ENCODE results near the gene FGR. TPM values are rescaled to one million over a fixed set of nuclear protein-coding genes. Genes with fewer than 3 reads are reported as not detected.

Gene FGR
- polyA plus RNA-seq, 3 donors: 371 to 1,340 (median 571) TPM

- Histone ChIP-seq H4K20me1 (ENCODE audit: insufficient read depth, low read length) (peaks cover 28% of the 10 kb centered on the region), H3K36me3 (replicated peaks in 1 of 2; ENCODE audit: control insufficient read depth in 1 of 2, insufficient read depth in 2 of 2, low read length in 2 of 2) (peaks cover 38 to 51% of the 10 kb centered on the region in 2 donors), H3K4me2 (replicated peaks; ENCODE audit: extremely low read depth, low read length, poor library complexity, severe bottlenecking) (peak overlapping the region; percentile 86), H3K27ac (ENCODE audit: low read depth in 1 of 2, low read length in 2 of 2) (peak overlapping the region; percentile 98 to 99), H3K9ac (ENCODE audit: insufficient read depth, low read length, poor library complexity, severe bottlenecking) (peak overlapping the region; percentile 93), H3K4me1 (ENCODE audit: control insufficient read depth in 1 of 2, insufficient read depth in 2 of 2, low read length in 2 of 2) (peaks cover 95 to 100% of the 10 kb centered on the region in 2 donors), H3K9me3 (replicated peaks in 1 of 2; ENCODE audit: control insufficient read depth in 1 of 2, insufficient read depth in 1 of 2, low read length in 2 of 2) (no peaks in the 10 kb centered on the region), H2AFZ (ENCODE audit: insufficient read depth, low read depth, low read length, poor library complexity, severe bottlenecking) (no peak overlapping the region), H3K4me3 (replicated peaks in 1 of 3; ENCODE audit: low read depth in 2 of 3, low read length in 3 of 3) (peak overlapping the region in 1 of 3 experiments; percentile 75), H3K27me3 (ENCODE audit: control insufficient read depth in 2 of 2, insufficient read depth in 2 of 2, low read length in 2 of 2) (no peaks in the 10 kb centered on the region), H3K79me2 (ENCODE audit: insufficient read depth, low read length) (peaks cover 94% of the 10 kb centered on the region)
- 100% methylated on average over 2 of the region's 5 CpGs for WGBS (ENCODE audit: insufficient coverage)
- Mint-ChIP-seq H3K36me3 (peaks cover 39 to 55% of the 10 kb centered on the region in 2 donors), H3K27me3 (ENCODE audit: low read depth in 3 of 3) (peaks cover 0 to 4% (median 0%) of the 10 kb centered on the region in 3 donors), H3K27ac (no peak overlapping the region), H3K4me3 (peak overlapping the region in 1 of 2 donors; percentile 85), H3K4me1 (peaks cover 47% of the 10 kb centered on the region), H3K9me3 (no peaks in the 10 kb centered on the region)
- no peak for TF ChIP-seq CTCF (IDR thresholded peaks at IDR 0.05)
- DNase-seq: no peak
- intact Hi-C loops (cut with micrococcal nuclease): loop anchor here (5.0 kb wide), 1 partner anchor 35 kb away; no protein-coding TSS in a partner anchor
Observed at GRCh38 chr1:27627061-27627460, 7.9 kb downstream of the FGR start.

- peak; percentile 98 to 100 (median 99) for DNase-seq
- H3K4me1 ChIP-seq (ENCODE audit: control insufficient read depth in 1 of 2, insufficient read depth in 2 of 2, low read length in 2 of 2): peaks cover 97 to 100% of the 10 kb centered on the region in 2 donors
- H3K9me3 ChIP-seq (replicated peaks in 1 of 2; ENCODE audit: control insufficient read depth in 1 of 2, insufficient read depth in 1 of 2, low read length in 2 of 2): no peaks in the 10 kb centered on the region
- Mint-ChIP-seq H3K36me3 (peaks cover 41 to 49% of the 10 kb centered on the region in 2 donors), H3K27me3 (ENCODE audit: low read depth in 3 of 3) (peaks cover 0 to 4% (median 0%) of the 10 kb centered on the region in 3 donors), H3K9me3 (no peaks in the 10 kb centered on the region), H3K4me3 (peak overlapping the region in 1 of 2 donors; percentile 85), H3K4me1 (peaks cover 47% of the 10 kb centered on the region), H3K27ac (no peak overlapping the region)
- H3K9ac ChIP-seq (ENCODE audit: insufficient read depth, low read length, poor library complexity, severe bottlenecking): peak overlapping the region; percentile 93
- H3K27ac ChIP-seq (ENCODE audit: low read depth in 1 of 2, low read length in 2 of 2): peak overlapping the region; percentile 98 to 99
- WGBS (ENCODE audit: insufficient coverage): 2% methylated on average over 5 of the region's 11 CpGs
- peak overlapping the region; percentile 42 to 75 (median 52) for H3K4me3 ChIP-seq (replicated peaks in 1 of 3; ENCODE audit: low read depth in 2 of 3, low read length in 3 of 3)
- peaks cover 98% of the 10 kb centered on the region for H3K79me2 ChIP-seq (ENCODE audit: insufficient read depth, low read length)
- intact Hi-C loops (cut with micrococcal nuclease): loop anchor here (5.0 kb wide), 1 partner anchor 36 kb away; no protein-coding TSS in a partner anchor
- no peaks in the 10 kb centered on the region for H3K27me3 ChIP-seq (ENCODE audit: control insufficient read depth in 2 of 2, insufficient read depth in 2 of 2, low read length in 2 of 2)
- H2AFZ ChIP-seq (ENCODE audit: insufficient read depth, low read depth, low read length, poor library complexity, severe bottlenecking): no peak overlapping the region
- peak overlapping the region; percentile 86 for H3K4me2 ChIP-seq (replicated peaks; ENCODE audit: extremely low read depth, low read length, poor library complexity, severe bottlenecking)
- H4K20me1 ChIP-seq (ENCODE audit: insufficient read depth, low read length): peaks cover 35% of the 10 kb centered on the region
- TF ChIP-seq CTCF (IDR thresholded peaks at IDR 0.05): no peak
- peaks cover 45 to 59% of the 10 kb centered on the region in 2 donors for H3K36me3 ChIP-seq (replicated peaks in 1 of 2; ENCODE audit: control insufficient read depth in 1 of 2, insufficient read depth in 2 of 2, low read length in 2 of 2)
Observed at GRCh38 chr1:27626031-27626935, 8.7 kb downstream of the FGR start.

All from CD14-positive monocyte (primary cell).